ENCODE results near the gene PPBP. TPM values are rescaled to one million over a fixed set of nuclear protein-coding genes. Genes with fewer than 3 reads are reported as not detected.

The PPBP gene
- total RNA-seq, 1 experiment from 2014 or later = not detected

DNA sequence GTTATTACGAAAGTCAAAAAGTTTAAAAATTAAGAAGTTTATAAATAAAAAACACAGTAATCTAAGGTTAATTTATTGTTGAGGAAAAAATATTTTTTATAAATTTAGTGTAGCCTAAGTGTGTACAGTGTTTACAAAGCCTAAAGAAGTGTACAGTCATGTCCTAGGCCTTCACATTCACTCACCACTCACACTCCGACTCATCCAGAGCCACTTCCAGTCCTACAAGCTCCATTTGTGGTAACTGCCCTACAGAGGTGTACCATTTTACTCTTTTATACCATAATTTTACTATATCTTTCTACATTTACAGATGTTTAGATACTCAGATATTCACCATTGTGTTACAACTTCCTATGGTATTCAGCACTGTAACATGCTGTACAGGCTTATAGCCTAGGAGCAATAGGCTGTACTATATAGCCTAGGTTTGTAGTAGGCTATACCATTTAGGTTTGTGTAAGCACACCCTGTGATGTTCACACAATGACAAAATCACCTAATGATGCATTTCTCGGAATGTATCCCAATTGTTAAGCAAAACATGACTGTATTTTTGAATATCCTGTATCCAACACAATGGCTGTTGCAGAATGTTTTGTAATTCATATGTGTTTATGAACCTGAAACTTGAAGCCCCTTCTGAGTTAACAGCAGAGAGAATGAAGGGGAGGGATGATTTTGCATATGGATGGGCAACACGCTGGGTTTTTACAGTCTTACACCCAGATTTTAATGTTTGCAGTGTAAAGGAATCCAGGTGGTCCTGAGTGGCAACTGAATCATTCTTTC, 3.1 kb downstream of the PPBP start:
- H3K9me3 Mint-ChIP-seq = peaks cover 13% of the 10 kb centered on the region
- peak overlapping the region; percentile 22 for H3K4me3 Mint-ChIP-seq
- peaks cover 4% of the 10 kb centered on the region; the same call in 1 of the 2 replicates for H3K36me3 Mint-ChIP-seq
- no peak for TF ChIP-seq IRF2 (CRISPR knock-in tag; IDR thresholded peaks at IDR 0.05; ENCODE audit: borderline replicate concordance, low read depth)
- no peak for TF ChIP-seq TP53 (CRISPR knock-in tag; IDR thresholded peaks at IDR 0.05)
- TF ChIP-seq RORB (CRISPR knock-in tag; IDR thresholded peaks at IDR 0.05) = no peak
- TF ChIP-seq, protein P1, sequence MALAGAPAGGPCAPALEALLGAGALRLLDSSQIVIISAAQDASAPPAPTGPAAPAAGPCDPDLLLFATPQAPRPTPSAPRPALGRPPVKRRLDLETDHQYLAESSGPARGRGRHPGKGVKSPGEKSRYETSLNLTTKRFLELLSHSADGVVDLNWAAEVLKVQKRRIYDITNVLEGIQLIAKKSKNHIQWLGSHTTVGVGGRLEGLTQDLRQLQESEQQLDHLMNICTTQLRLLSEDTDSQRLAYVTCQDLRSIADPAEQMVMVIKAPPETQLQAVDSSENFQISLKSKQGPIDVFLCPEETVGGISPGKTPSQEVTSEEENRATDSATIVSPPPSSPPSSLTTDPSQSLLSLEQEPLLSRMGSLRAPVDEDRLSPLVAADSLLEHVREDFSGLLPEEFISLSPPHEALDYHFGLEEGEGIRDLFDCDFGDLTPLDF (CRISPR knock-in tag; IDR thresholded peaks at IDR 0.05) = no peak
- TF ChIP-seq, protein P2, sequence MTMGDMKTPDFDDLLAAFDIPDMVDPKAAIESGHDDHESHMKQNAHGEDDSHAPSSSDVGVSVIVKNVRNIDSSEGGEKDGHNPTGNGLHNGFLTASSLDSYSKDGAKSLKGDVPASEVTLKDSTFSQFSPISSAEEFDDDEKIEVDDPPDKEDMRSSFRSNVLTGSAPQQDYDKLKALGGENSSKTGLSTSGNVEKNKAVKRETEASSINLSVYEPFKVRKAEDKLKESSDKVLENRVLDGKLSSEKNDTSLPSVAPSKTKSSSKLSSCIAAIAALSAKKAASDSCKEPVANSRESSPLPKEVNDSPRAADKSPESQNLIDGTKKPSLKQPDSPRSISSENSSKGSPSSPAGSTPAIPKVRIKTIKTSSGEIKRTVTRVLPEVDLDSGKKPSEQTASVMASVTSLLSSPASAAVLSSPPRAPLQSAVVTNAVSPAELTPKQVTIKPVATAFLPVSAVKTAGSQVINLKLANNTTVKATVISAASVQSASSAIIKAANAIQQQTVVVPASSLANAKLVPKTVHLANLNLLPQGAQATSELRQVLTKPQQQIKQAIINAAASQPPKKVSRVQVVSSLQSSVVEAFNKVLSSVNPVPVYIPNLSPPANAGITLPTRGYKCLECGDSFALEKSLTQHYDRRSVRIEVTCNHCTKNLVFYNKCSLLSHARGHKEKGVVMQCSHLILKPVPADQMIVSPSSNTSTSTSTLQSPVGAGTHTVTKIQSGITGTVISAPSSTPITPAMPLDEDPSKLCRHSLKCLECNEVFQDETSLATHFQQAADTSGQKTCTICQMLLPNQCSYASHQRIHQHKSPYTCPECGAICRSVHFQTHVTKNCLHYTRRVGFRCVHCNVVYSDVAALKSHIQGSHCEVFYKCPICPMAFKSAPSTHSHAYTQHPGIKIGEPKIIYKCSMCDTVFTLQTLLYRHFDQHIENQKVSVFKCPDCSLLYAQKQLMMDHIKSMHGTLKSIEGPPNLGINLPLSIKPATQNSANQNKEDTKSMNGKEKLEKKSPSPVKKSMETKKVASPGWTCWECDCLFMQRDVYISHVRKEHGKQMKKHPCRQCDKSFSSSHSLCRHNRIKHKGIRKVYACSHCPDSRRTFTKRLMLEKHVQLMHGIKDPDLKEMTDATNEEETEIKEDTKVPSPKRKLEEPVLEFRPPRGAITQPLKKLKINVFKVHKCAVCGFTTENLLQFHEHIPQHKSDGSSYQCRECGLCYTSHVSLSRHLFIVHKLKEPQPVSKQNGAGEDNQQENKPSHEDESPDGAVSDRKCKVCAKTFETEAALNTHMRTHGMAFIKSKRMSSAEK (CRISPR knock-in tag; IDR thresholded peaks at IDR 0.05; ENCODE audit: borderline replicate concordance) = no peak
- TF ChIP-seq ZNF423 (CRISPR knock-in tag; IDR thresholded peaks at IDR 0.05) = peak; percentile 49
- TF ChIP-seq FOXJ3 (CRISPR knock-in tag; IDR thresholded peaks at IDR 0.05; ENCODE audit: borderline replicate concordance) = peak; percentile 86; the same call in 1 of the 2 replicates
- no peak for TF ChIP-seq PRRX2 (CRISPR knock-in tag; IDR thresholded peaks at IDR 0.05)
- TF ChIP-seq, protein P3, sequence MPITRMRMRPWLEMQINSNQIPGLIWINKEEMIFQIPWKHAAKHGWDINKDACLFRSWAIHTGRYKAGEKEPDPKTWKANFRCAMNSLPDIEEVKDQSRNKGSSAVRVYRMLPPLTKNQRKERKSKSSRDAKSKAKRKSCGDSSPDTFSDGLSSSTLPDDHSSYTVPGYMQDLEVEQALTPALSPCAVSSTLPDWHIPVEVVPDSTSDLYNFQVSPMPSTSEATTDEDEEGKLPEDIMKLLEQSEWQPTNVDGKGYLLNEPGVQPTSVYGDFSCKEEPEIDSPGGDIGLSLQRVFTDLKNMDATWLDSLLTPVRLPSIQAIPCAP (CRISPR knock-in tag; IDR thresholded peaks at IDR 0.05) = no peak
- no peak for TF ChIP-seq EMX1 (CRISPR knock-in tag; IDR thresholded peaks at IDR 0.05)
- TF ChIP-seq, protein P4, sequence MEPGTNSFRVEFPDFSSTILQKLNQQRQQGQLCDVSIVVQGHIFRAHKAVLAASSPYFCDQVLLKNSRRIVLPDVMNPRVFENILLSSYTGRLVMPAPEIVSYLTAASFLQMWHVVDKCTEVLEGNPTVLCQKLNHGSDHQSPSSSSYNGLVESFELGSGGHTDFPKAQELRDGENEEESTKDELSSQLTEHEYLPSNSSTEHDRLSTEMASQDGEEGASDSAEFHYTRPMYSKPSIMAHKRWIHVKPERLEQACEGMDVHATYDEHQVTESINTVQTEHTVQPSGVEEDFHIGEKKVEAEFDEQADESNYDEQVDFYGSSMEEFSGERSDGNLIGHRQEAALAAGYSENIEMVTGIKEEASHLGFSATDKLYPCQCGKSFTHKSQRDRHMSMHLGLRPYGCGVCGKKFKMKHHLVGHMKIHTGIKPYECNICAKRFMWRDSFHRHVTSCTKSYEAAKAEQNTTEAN (CRISPR knock-in tag; IDR thresholded peaks at IDR 0.05) = peak; percentile 73; the same call in 1 of the 2 replicates
- no peak for TF ChIP-seq SOX15 (CRISPR knock-in tag; IDR thresholded peaks at IDR 0.05)
- no peak for TF ChIP-seq NFYB (CRISPR knock-in tag; conservative IDR thresholded peaks at IDR 0.05; ENCODE audit: low read depth)
- TF ChIP-seq, protein P5, sequence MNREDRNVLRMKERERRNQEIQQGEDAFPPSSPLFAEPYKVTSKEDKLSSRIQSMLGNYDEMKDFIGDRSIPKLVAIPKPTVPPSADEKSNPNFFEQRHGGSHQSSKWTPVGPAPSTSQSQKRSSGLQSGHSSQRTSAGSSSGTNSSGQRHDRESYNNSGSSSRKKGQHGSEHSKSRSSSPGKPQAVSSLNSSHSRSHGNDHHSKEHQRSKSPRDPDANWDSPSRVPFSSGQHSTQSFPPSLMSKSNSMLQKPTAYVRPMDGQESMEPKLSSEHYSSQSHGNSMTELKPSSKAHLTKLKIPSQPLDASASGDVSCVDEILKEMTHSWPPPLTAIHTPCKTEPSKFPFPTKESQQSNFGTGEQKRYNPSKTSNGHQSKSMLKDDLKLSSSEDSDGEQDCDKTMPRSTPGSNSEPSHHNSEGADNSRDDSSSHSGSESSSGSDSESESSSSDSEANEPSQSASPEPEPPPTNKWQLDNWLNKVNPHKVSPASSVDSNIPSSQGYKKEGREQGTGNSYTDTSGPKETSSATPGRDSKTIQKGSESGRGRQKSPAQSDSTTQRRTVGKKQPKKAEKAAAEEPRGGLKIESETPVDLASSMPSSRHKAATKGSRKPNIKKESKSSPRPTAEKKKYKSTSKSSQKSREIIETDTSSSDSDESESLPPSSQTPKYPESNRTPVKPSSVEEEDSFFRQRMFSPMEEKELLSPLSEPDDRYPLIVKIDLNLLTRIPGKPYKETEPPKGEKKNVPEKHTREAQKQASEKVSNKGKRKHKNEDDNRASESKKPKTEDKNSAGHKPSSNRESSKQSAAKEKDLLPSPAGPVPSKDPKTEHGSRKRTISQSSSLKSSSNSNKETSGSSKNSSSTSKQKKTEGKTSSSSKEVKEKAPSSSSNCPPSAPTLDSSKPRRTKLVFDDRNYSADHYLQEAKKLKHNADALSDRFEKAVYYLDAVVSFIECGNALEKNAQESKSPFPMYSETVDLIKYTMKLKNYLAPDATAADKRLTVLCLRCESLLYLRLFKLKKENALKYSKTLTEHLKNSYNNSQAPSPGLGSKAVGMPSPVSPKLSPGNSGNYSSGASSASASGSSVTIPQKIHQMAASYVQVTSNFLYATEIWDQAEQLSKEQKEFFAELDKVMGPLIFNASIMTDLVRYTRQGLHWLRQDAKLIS (CRISPR knock-in tag; IDR thresholded peaks at IDR 0.05; ENCODE audit: borderline replicate concordance) = peak; percentile 82; the same call in 1 of the 2 replicates
- no peak for TF ChIP-seq SMAD4 (CRISPR knock-in tag; IDR thresholded peaks at IDR 0.05)
- TF ChIP-seq, protein P6, sequence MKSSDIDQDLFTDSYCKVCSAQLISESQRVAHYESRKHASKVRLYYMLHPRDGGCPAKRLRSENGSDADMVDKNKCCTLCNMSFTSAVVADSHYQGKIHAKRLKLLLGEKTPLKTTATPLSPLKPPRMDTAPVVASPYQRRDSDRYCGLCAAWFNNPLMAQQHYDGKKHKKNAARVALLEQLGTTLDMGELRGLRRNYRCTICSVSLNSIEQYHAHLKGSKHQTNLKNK (CRISPR knock-in tag; IDR thresholded peaks at IDR 0.05) = peak; percentile 76; the same call in 1 of the 2 replicates
- no peak for TF ChIP-seq NR2C2 (CRISPR knock-in tag; IDR thresholded peaks at IDR 0.05)
- no peak for TF ChIP-seq NR3C1 (CRISPR knock-in tag; conservative IDR thresholded peaks at IDR 0.05; ENCODE audit: low read depth)
- TF ChIP-seq, protein P7, sequence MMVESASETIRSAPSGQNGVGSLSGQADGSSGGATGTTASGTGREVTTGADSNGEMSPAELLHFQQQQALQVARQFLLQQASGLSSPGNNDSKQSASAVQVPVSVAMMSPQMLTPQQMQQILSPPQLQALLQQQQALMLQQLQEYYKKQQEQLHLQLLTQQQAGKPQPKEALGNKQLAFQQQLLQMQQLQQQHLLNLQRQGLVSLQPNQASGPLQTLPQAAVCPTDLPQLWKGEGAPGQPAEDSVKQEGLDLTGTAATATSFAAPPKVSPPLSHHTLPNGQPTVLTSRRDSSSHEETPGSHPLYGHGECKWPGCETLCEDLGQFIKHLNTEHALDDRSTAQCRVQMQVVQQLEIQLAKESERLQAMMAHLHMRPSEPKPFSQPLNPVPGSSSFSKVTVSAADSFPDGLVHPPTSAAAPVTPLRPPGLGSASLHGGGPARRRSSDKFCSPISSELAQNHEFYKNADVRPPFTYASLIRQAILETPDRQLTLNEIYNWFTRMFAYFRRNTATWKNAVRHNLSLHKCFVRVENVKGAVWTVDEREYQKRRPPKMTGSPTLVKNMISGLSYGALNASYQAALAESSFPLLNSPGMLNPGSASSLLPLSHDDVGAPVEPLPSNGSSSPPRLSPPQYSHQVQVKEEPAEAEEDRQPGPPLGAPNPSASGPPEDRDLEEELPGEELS (CRISPR knock-in tag; IDR thresholded peaks at IDR 0.05) = peak; percentile 97; the same call in 1 of the 2 replicates
- TF ChIP-seq, protein P8, sequence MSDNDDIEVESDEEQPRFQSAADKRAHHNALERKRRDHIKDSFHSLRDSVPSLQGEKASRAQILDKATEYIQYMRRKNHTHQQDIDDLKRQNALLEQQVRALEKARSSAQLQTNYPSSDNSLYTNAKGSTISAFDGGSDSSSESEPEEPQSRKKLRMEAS (CRISPR knock-in tag; IDR thresholded peaks at IDR 0.05) = no peak
- TF ChIP-seq ZNF396 (CRISPR knock-in tag; IDR thresholded peaks at IDR 0.05; ENCODE audit: borderline replicate concordance) = no peak
- no peak for TF ChIP-seq NFATC4 (CRISPR knock-in tag; IDR thresholded peaks at IDR 0.05)
- no peak for TF ChIP-seq ESRRA (CRISPR knock-in tag; IDR thresholded peaks at IDR 0.05; ENCODE audit: borderline replicate concordance)

More for the DNA sequence above, 3.1 kb downstream of the PPBP start:
- DNase-seq (ENCODE audit: low spot score) = no peak
- Mint-ChIP-seq H3K4me1 (peaks cover 91% of the 10 kb centered on the region), H3K27ac (peak overlapping the region; percentile 96), H3K27me3 (ENCODE audit: low read depth) (peaks cover 11% of the 10 kb centered on the region)
- POLR2A ChIA-PET = interaction anchor here (1.3 kb wide), 1 partner anchor 14 kb away, joined by 4 read pairs; no protein-coding TSS in a partner anchor
- ATAC-seq = peak; percentile 74
- CTCF ChIA-PET = interaction anchor here (0.9 to 1.1 kb wide), 2 partner anchors 20 to 120 kb away, joined by 3 read pairs; no protein-coding TSS in a partner anchor
